ENCODE measurements around the gene SUGP2.

The SUGP2 gene

GRCh38 chr19:19051478-19052213, 18.3 kb upstream of the SUGP2 start:
- H3K36me3 ChIP-seq (ENCODE audit: control insufficient read depth, insufficient read depth, low read length), result peaks cover 35% of the 10 kb centered on the region
- no peaks in the 10 kb centered on the region for H3K9me3 ChIP-seq (ENCODE audit: control insufficient read depth, insufficient read depth, low read length)
- no peaks in the 10 kb centered on the region; the same call in 1 of the 2 replicates for H3K4me1 ChIP-seq (ENCODE audit: control insufficient read depth, insufficient read depth, low read length)
- no peak overlapping the region for H3K4me3 ChIP-seq (ENCODE audit: low read length)
- no peaks in the 10 kb centered on the region for H3K27me3 ChIP-seq (ENCODE audit: control insufficient read depth, insufficient read depth, low read length)
- DNase-seq (ENCODE audit: low read depth, low spot score), result no peak
- no peak overlapping the region for H3K27ac ChIP-seq (ENCODE audit: low read length)
- WGBS (ENCODE audit: insufficient coverage, insufficient read length), result no CpG with 5 or more reads among the region's 20 CpGs

- Histone ChIP-seq H3K4me3 (ENCODE audit: low read length) (no peak overlapping the region), H3K9me3 (ENCODE audit: control insufficient read depth, insufficient read depth, low read length) (no peaks in the 10 kb centered on the region), H3K4me1 (ENCODE audit: control insufficient read depth, insufficient read depth, low read length) (no peaks in the 10 kb centered on the region; the same call in 1 of the 2 replicates), H3K27me3 (ENCODE audit: control insufficient read depth, insufficient read depth, low read length) (no peaks in the 10 kb centered on the region), H3K36me3 (ENCODE audit: control insufficient read depth, insufficient read depth, low read length) (peaks cover 33% of the 10 kb centered on the region), H3K27ac (ENCODE audit: low read length) (no peak overlapping the region)
- no peak for DNase-seq (ENCODE audit: low read depth, low spot score)
- no CpG with 5 or more reads among the region's 2 CpGs for WGBS (ENCODE audit: insufficient coverage, insufficient read length)
Observed at GRCh38 chr19:19050731-19051130, 17.4 kb upstream of the SUGP2 start.

GRCh38 chr19:19050104-19050503, 16.8 kb upstream of the SUGP2 start:
- DNase-seq (ENCODE audit: low read depth, low spot score), result no peak
- Histone ChIP-seq H3K9me3 (ENCODE audit: control insufficient read depth, insufficient read depth, low read length) (no peaks in the 10 kb centered on the region), H3K4me1 (ENCODE audit: control insufficient read depth, insufficient read depth, low read length) (no peaks in the 10 kb centered on the region; the same call in 1 of the 2 replicates), H3K4me3 (ENCODE audit: low read length) (no peak overlapping the region), H3K36me3 (ENCODE audit: control insufficient read depth, insufficient read depth, low read length) (peaks cover 27% of the 10 kb centered on the region), H3K27me3 (ENCODE audit: control insufficient read depth, insufficient read depth, low read length) (no peaks in the 10 kb centered on the region), H3K27ac (ENCODE audit: low read length) (no peak overlapping the region)
- no CpG with 5 or more reads among the region's 4 CpGs for WGBS (ENCODE audit: insufficient coverage, insufficient read length)

- H3K36me3 ChIP-seq (ENCODE audit: control insufficient read depth, insufficient read depth, low read length), result peaks cover 20% of the 10 kb centered on the region
- H3K4me3 ChIP-seq (ENCODE audit: low read length), result no peak overlapping the region
- WGBS (ENCODE audit: insufficient coverage, insufficient read length), result no CpG with 5 or more reads among the region's 2 CpGs
- no peak for DNase-seq (ENCODE audit: low read depth, low spot score)
- no peak overlapping the region for H3K27ac ChIP-seq (ENCODE audit: low read length)
- H3K27me3 ChIP-seq (ENCODE audit: control insufficient read depth, insufficient read depth, low read length), result no peaks in the 10 kb centered on the region
- no peaks in the 10 kb centered on the region for H3K9me3 ChIP-seq (ENCODE audit: control insufficient read depth, insufficient read depth, low read length)
- H3K4me1 ChIP-seq (ENCODE audit: control insufficient read depth, insufficient read depth, low read length), result no peaks in the 10 kb centered on the region; the same call in 1 of the 2 replicates
Observed at GRCh38 chr19:19049406-19049805, 16.1 kb upstream of the SUGP2 start.

GRCh38 chr19:19043881-19044280, 10.6 kb upstream of the SUGP2 start:
- no CpG with 5 or more reads among the region's 6 CpGs for WGBS (ENCODE audit: insufficient coverage, insufficient read length)
- H3K9me3 ChIP-seq (ENCODE audit: control insufficient read depth, insufficient read depth, low read length), result no peaks in the 10 kb centered on the region
- no peak for DNase-seq (ENCODE audit: low read depth, low spot score)
- H3K4me1 ChIP-seq (ENCODE audit: control insufficient read depth, insufficient read depth, low read length), result no peaks in the 10 kb centered on the region; the same call in 1 of the 2 replicates
- H3K4me3 ChIP-seq (ENCODE audit: low read length), result no peak overlapping the region
- peaks cover 18% of the 10 kb centered on the region for H3K36me3 ChIP-seq (ENCODE audit: control insufficient read depth, insufficient read depth, low read length)
- H3K27me3 ChIP-seq (ENCODE audit: control insufficient read depth, insufficient read depth, low read length), result no peaks in the 10 kb centered on the region
- no peak overlapping the region for H3K27ac ChIP-seq (ENCODE audit: low read length)

GRCh38 chr19:19043481-19043880, 10.2 kb upstream of the SUGP2 start:
- DNase-seq (ENCODE audit: low read depth, low spot score), result no peak
- no peak overlapping the region for H3K27ac ChIP-seq (ENCODE audit: low read length)
- no peak overlapping the region for H3K4me3 ChIP-seq (ENCODE audit: low read length)
- H3K9me3 ChIP-seq (ENCODE audit: control insufficient read depth, insufficient read depth, low read length), result no peaks in the 10 kb centered on the region
- no peaks in the 10 kb centered on the region; the same call in 1 of the 2 replicates for H3K4me1 ChIP-seq (ENCODE audit: control insufficient read depth, insufficient read depth, low read length)
- peaks cover 18% of the 10 kb centered on the region for H3K36me3 ChIP-seq (ENCODE audit: control insufficient read depth, insufficient read depth, low read length)
- WGBS (ENCODE audit: insufficient coverage, insufficient read length), result no CpG with 5 or more reads among the region's 6 CpGs
- H3K27me3 ChIP-seq (ENCODE audit: control insufficient read depth, insufficient read depth, low read length), result no peaks in the 10 kb centered on the region

- Histone ChIP-seq H3K9me3 (ENCODE audit: control insufficient read depth, insufficient read depth, low read length) (peaks cover under 1% of the 10 kb centered on the region; the same call in 1 of the 2 replicates), H3K4me1 (ENCODE audit: control insufficient read depth, insufficient read depth, low read length) (no peaks in the 10 kb centered on the region; the same call in 1 of the 2 replicates), H3K36me3 (ENCODE audit: control insufficient read depth, insufficient read depth, low read length) (peaks cover 19% of the 10 kb centered on the region), H3K27me3 (ENCODE audit: control insufficient read depth, insufficient read depth, low read length) (no peaks in the 10 kb centered on the region), H3K4me3 (ENCODE audit: low read length) (no peak overlapping the region), H3K27ac (ENCODE audit: low read length) (no peak overlapping the region)
- DNase-seq (ENCODE audit: low read depth, low spot score), result no peak
- no CpG with 5 or more reads among the region's 13 CpGs for WGBS (ENCODE audit: insufficient coverage, insufficient read length)
Observed at GRCh38 chr19:19042732-19043280, 9.5 kb upstream of the SUGP2 start.

- H3K9me3 ChIP-seq (ENCODE audit: control insufficient read depth, insufficient read depth, low read length), result peaks cover 2% of the 10 kb centered on the region; the same call in 1 of the 2 replicates
- H3K36me3 ChIP-seq (ENCODE audit: control insufficient read depth, insufficient read depth, low read length), result peaks cover 21% of the 10 kb centered on the region
- H3K4me1 ChIP-seq (ENCODE audit: control insufficient read depth, insufficient read depth, low read length), result no peaks in the 10 kb centered on the region; the same call in 1 of the 2 replicates
- WGBS (ENCODE audit: insufficient coverage, insufficient read length), result no CpG with 5 or more reads among the region's 7 CpGs
- H3K27me3 ChIP-seq (ENCODE audit: control insufficient read depth, insufficient read depth, low read length), result no peaks in the 10 kb centered on the region
- no peak for DNase-seq (ENCODE audit: low read depth, low spot score)
- H3K27ac ChIP-seq (ENCODE audit: low read length), result no peak overlapping the region
- H3K4me3 ChIP-seq (ENCODE audit: low read length), result no peak overlapping the region
Observed at GRCh38 chr19:19040417-19040816, 7.1 kb upstream of the SUGP2 start.

- no CpG with 5 or more reads among the region's 4 CpGs for WGBS (ENCODE audit: insufficient coverage, insufficient read length)
Observed at GRCh38 chr19:19039901-19040300, 6.6 kb upstream of the SUGP2 start.

GRCh38 chr19:19034204-19034624, 897 bp upstream of the SUGP2 start:
- no CpG with 5 or more reads among the region's 10 CpGs for WGBS (ENCODE audit: insufficient coverage, insufficient read length)
- peak; percentile 37 for DNase-seq (ENCODE audit: low read depth, low spot score)
- Histone ChIP-seq H3K4me1 (ENCODE audit: control insufficient read depth, insufficient read depth, low read length) (peaks cover 1% of the 10 kb centered on the region; the same call in 1 of the 2 replicates), H3K27me3 (ENCODE audit: control insufficient read depth, insufficient read depth, low read length) (no peaks in the 10 kb centered on the region), H3K36me3 (ENCODE audit: control insufficient read depth, insufficient read depth, low read length) (peaks cover 3% of the 10 kb centered on the region; the same call in 1 of the 2 replicates), H3K27ac (ENCODE audit: low read length) (no peak overlapping the region), H3K4me3 (ENCODE audit: low read length) (peak overlapping the region; percentile 50; the same call in 1 of the 2 replicates), H3K9me3 (ENCODE audit: control insufficient read depth, insufficient read depth, low read length) (peaks cover 2% of the 10 kb centered on the region; the same call in 1 of the 2 replicates)

More at GRCh38 chr19:19039901-19040300, 6.6 kb upstream of the SUGP2 start:
- H3K27me3 ChIP-seq (ENCODE audit: control insufficient read depth, insufficient read depth, low read length), result no peaks in the 10 kb centered on the region
- DNase-seq (ENCODE audit: low read depth, low spot score), result no peak
- H3K9me3 ChIP-seq (ENCODE audit: control insufficient read depth, insufficient read depth, low read length), result peaks cover 2% of the 10 kb centered on the region; the same call in 1 of the 2 replicates
- H3K4me1 ChIP-seq (ENCODE audit: control insufficient read depth, insufficient read depth, low read length), result no peaks in the 10 kb centered on the region; the same call in 1 of the 2 replicates
- no peak overlapping the region for H3K4me3 ChIP-seq (ENCODE audit: low read length)
- no peak overlapping the region for H3K27ac ChIP-seq (ENCODE audit: low read length)
- peaks cover 21% of the 10 kb centered on the region for H3K36me3 ChIP-seq (ENCODE audit: control insufficient read depth, insufficient read depth, low read length)

Data from iPS DF 6.9 (cell line).